Spleen (tissue), 11 donors: Measurements from ENCODE around the gene RNASE12. TPM values are rescaled to one million over a fixed set of nuclear protein-coding genes. Genes with fewer than 3 reads are reported as not detected.

Experiments
- DNase-seq: peaks from one replicate; pipeline ENCODE4 v3.0.0-alpha.2; 2020
- H3K27ac ChIP-seq, 8 donors: fragments of 200-600 bp; sonication (generic) in 7 of 8; 1 replicate in 4 of 8; 2 replicates in 4 of 8; pipeline versions ENCODE4 v1.5.0 to v1.8.0; 2016 to 2021; ENCODE audit warnings: inconsistent platforms in 4 of 8, mild to moderate bottlenecking in 4 of 8, moderate library complexity in 1 of 8
- H3K27me3 ChIP-seq, 7 donors: fragments of 200-600 bp; sonication (generic) in 6 of 7; replicated peaks in 1 of 7; 1 replicate in 4 of 7; 2 replicates in 3 of 7; pipeline versions ENCODE4 v1.5.0 to v1.8.0; 2016 to 2021; ENCODE audit warnings: inconsistent platforms in 3 of 7, mild to moderate bottlenecking in 1 of 7
- H3K36me3 ChIP-seq, 6 donors: fragments of 200-600 bp; sonication (generic) in 5 of 6; 1 replicate in 4 of 6; 2 replicates in 2 of 6; pipeline versions ENCODE4 v1.5.0 to v1.8.0; 2016 to 2021; ENCODE audit warnings: inconsistent platforms in 2 of 6
- H3K4me1 ChIP-seq, 6 donors: fragments of 200-600 bp; sonication (generic) in 5 of 6; 1 replicate in 3 of 6; 2 replicates in 3 of 6; pipeline versions ENCODE4 v1.5.0 to v1.8.0; 2016 to 2021; ENCODE audit warnings: inconsistent platforms in 3 of 6
- H3K4me3 ChIP-seq, 8 donors: fragments of 200-600 bp; sonication (generic) in 7 of 8; 1 replicate in 4 of 8; 2 replicates in 4 of 8; pipeline versions ENCODE4 v1.5.0 to v1.8.0; 2016 to 2021; ENCODE audit warnings: inconsistent platforms in 4 of 8, mild to moderate bottlenecking in 4 of 8, moderate library complexity in 2 of 8
- H3K9me3 ChIP-seq, 8 donors: fragments of 200-600 bp; sonication (generic) in 7 of 8; 1 replicate in 4 of 8; 2 replicates in 4 of 8; pipeline versions ENCODE4 v1.5.0 to v1.8.0; 2016 to 2021; ENCODE audit warnings: inconsistent platforms in 4 of 8
- CTCF ChIP-seq, 11 experiments: fragments of 200-600 bp in 7 of 11; fragments of 450-650 bp in 4 of 11; sonication (generic) in 4 of 11; IDR thresholded peaks in 8 of 11; conservative IDR thresholded peaks in 3 of 11; 1 replicate in 7 of 11; 2 replicates in 4 of 11; pipeline versions ENCODE4 v1.4.0 to v1.8.0; 2016 to 2021; ENCODE audit warnings: antibody characterized with exemption in 11 of 11, inconsistent platforms in 4 of 11, mild to moderate bottlenecking in 1 of 11
- POLR2A ChIP-seq, 3 donors: fragments of 450-650 bp; IDR thresholded peaks; one replicate each; pipeline ENCODE4 v1.5.1; 2017; ENCODE audit warnings: antibody characterized with exemption in 3 of 3, mild to moderate bottlenecking in 1 of 3
- POLR2AphosphoS5 ChIP-seq, 3 donors: sonication (generic); formaldehyde crosslinking; IDR thresholded peaks; one replicate each; pipeline ENCODE4 v1.5.1; 2017; ENCODE audit warnings: antibody characterized with exemption in 3 of 3
- WGBS, 5 donors: extraction: QIAGEN DNeasy Blood & Tissue Kit in 3 of 5; methylation state at CpG; one replicate each; pipeline versions ENCODE4 v1.1.5 to v1.1.7; 2013 to 2018; 5-methylcytosine and 5-hydroxymethylcytosine counted together
- intact Hi-C: fragments of 100-400 bp; cut with DNase I; formaldehyde crosslinking; loops from one replicate; pipeline ENCODE4 v1.15.0; 2023; ENCODE audit warnings: low total_unique reads
- polyA plus RNA-seq, 3 donors: library from polyadenylated mRNA; stranded (reverse); fragments of 200-250 nt; gene quantifications; one replicate each; pipeline ENCODE4 v1.2.1, GENCODE V29; 2013
- total RNA-seq, 7 donors: library from RNA; depleted of rRNA in 3 of 7; stranded (reverse); fragments of >200 nt in 3 of 7; fragmentation: NEBNext Ultra II Directional in 4 of 7; extraction: Animal tissue kit (Norgen Biotek cat#: 25700) in 4 of 7; gene quantifications; one replicate each; pipeline versions ENCODE4 v1.1.0 to v1.2.1, GENCODE V29; 2016 to 2021
- donor health status: healthy with polysubstance abuse.
- donor health status: DM: no; HTN: no; CAD: no; lungs with moderate emphysema.
- donor health status: DM: no; HTN: no; CAD: no.
- donor health status: Bipolar disorder and iron deficiency.
- donor health status: healthy.
- donor health status: DM: no; HTN: no; CAD: no.
- donor health status: DM: yes; HTN: yes; CAD: no.

The RNASE12 gene
- total and polyA plus RNA-seq, 10 donors, result not detected

DNA sequence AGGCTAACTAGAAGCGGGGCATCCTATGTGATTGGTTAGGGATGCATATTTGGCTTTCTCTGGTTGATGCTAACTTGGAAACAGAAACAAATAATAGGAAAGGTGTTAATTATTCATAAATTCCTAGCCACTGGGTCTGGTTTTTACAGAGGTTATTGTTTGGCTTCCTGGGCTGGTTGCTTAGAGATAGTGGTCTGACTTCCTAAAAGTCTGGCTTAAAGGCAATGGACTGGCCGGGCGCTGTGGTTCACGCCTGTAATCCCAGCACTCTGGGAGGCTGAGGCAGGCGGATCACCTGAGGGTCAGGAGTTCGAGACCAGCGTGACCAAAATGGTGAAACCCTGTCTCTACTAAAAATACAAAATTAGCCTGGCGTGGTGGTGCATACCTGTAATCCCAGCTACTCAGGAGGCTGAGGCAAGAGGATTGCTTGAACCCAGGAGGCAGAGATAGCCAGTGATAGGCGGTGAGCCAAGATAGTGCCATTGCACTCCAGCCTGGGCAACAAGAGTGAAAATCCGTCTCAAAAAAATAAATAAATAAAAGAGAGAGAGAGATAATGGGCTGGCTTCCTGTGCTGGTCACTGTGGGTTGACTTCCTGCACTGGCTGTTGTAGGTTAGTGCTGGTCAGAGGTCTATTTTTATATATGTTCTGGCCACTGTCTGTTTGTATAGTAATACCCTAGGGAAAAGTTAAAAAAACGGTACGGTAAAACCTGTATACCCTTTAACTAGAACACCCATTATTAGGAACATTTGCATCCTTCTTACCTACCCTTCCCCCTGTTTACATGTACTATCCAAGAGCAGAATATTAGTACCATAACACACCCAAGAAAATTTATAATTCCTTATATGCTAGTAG is 26.2 kb upstream of the RNASE12 start:
- TF ChIP-seq POLR2A (IDR thresholded peaks at IDR 0.05) (no peak), POLR2AphosphoS5 (IDR thresholded peaks at IDR 0.05) (no peak)
- DNase-seq, result no peak
- Histone ChIP-seq H3K27me3 (peaks cover 0 to 4% (median 0%) of the 10 kb centered on the region in 7 donors), H3K9me3 (no peaks in the 10 kb centered on the region), H3K36me3 (no peaks in the 10 kb centered on the region), H3K4me1 (peaks cover 11 to 45% (median 27%) of the 10 kb centered on the region in 6 donors), H3K27ac (peak overlapping the region in 1 of 8 donors; percentile 49), H3K4me3 (no peak overlapping the region)
- intact Hi-C loops, result no loop called here
- 71 to 81% (median 77%) methylated on average over 12 of the region's 12 CpGs for WGBS, 5 donors

- H3K27me3 ChIP-seq, result no peaks in the 10 kb centered on the region
- TF ChIP-seq POLR2AphosphoS5 (IDR thresholded peaks at IDR 0.05), result no peak
- no peak for TF ChIP-seq CTCF (IDR thresholded peaks at IDR 0.05 in 8 of 11, conservative IDR thresholded peaks at IDR 0.05 in 3 of 11)
- no peak for TF ChIP-seq POLR2A (IDR thresholded peaks at IDR 0.05)
- intact Hi-C loops, result no loop called here
- 92 to 95% (median 93%) methylated on average over 5 of the region's 5 CpGs for WGBS, 5 donors
- H3K36me3 ChIP-seq, result no peaks in the 10 kb centered on the region
- H3K4me1 ChIP-seq, result peaks cover 11 to 56% (median 40%) of the 10 kb centered on the region in 6 donors
- no peak overlapping the region for H3K27ac ChIP-seq
- H3K9me3 ChIP-seq, result no peaks in the 10 kb centered on the region
- no peak for DNase-seq
- no peak overlapping the region for H3K4me3 ChIP-seq
Measured at GRCh38 chr14:20615996-20616395, 24.8 kb upstream of the RNASE12 start.

GRCh38 chr14:20614038-20614840 is 23.1 kb upstream of the RNASE12 start:
- H3K4me1 ChIP-seq, result peaks cover 11 to 74% (median 55%) of the 10 kb centered on the region in 6 donors
- H3K9me3 ChIP-seq, result no peaks in the 10 kb centered on the region
- peak overlapping the region; percentile 31 to 69 (median 43) for H3K4me3 ChIP-seq
- intact Hi-C loops, result loop anchor here (5.0 kb wide), 2 partner anchors 73 to 202 kb away; partner anchors contain the start of genes ANG and TEP1
- TF ChIP-seq CTCF (IDR thresholded peaks at IDR 0.05 in 8 of 11, conservative IDR thresholded peaks at IDR 0.05 in 3 of 11) (no peak), POLR2AphosphoS5 (IDR thresholded peaks at IDR 0.05) (no peak), POLR2A (IDR thresholded peaks at IDR 0.05) (no peak)
- 11 to 21% (median 20%) methylated on average over 17 of the region's 17 CpGs for WGBS, 5 donors
- peak overlapping the region; percentile 38 to 86 (median 76) for H3K27ac ChIP-seq
- no peaks in the 10 kb centered on the region for H3K36me3 ChIP-seq
- DNase-seq, result no peak
- H3K27me3 ChIP-seq, result no peaks in the 10 kb centered on the region

DNA sequence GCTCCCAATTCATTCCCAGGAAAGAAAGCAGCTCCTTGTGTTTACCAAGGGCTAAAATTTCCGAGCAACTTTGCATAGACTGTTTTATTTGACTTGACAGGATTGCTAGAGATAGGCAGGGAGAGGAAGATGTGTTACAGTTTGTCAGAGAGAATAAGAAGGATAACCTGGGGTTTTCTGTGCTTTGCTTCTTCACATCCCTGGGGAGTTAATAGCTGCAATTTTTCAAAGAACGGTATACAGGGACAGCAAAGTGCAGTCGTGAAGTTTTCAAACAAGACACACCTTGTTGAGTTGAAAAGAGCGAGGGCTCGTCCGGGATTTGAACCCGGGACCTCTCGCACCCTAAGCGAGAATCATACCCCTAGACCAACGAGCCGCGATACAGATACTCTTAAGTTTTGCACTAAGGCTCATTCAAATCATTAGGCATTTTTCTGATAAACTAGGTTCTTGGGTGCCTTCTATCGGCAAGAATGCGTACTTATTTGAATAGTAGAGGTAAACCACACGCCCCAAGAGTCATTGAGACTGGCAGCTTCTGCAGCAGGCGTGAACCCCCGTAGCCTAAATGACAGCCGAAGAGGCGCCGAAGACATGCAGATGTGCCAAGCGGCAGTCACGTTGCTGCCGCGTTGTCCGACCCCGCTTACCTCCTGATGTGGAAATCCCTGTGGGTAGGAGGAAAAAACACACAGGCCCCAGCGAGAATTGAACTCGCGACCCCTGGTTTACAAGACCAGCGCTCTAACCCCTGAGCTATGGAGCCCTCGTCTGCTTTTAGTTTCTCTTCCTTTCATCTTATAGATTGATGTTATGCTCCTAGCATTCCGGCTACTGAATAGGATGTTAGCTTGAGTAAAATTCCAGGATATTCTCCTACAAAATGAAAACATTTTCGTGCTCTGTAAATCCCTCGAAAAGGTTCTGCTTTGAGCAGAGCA is 22.2 kb upstream of the RNASE12 start:
- peaks cover 14 to 78% (median 57%) of the 10 kb centered on the region in 6 donors for H3K4me1 ChIP-seq
- peak; percentile 91 for DNase-seq
- 1 to 2% (median 1%) methylated on average over 22 to 34 of the region's 34 CpGs for WGBS, 5 donors
- TF ChIP-seq POLR2A (IDR thresholded peaks at IDR 0.05), result no peak
- peak; percentile 58 to 70 (median 60) for TF ChIP-seq POLR2AphosphoS5 (IDR thresholded peaks at IDR 0.05)
- TF ChIP-seq CTCF (IDR thresholded peaks at IDR 0.05 in 8 of 11, conservative IDR thresholded peaks at IDR 0.05 in 3 of 11), result peak; percentile 53 to 89 (median 68)
- H3K27me3 ChIP-seq, result no peaks in the 10 kb centered on the region
- intact Hi-C loops, result loop anchor here (5.0 kb wide), 2 partner anchors 74 to 201 kb away; partner anchors contain the start of genes ANG and TEP1
- H3K9me3 ChIP-seq, result no peaks in the 10 kb centered on the region
- peak overlapping the region; percentile 58 to 86 (median 76) for H3K27ac ChIP-seq
- peak overlapping the region; percentile 31 to 69 (median 43) for H3K4me3 ChIP-seq
- no peaks in the 10 kb centered on the region for H3K36me3 ChIP-seq
